ENCODE results near the gene AOC3. TPM values are rescaled to one million over a fixed set of nuclear protein-coding genes. Genes with fewer than 3 reads are reported as not detected.
"Not testable (repeated sequence)": the region's sequence is repeated elsewhere in the genome, so short reads cannot be mapped to it uniquely, and the experiment has no call there.

The AOC3 gene
- polyA plus RNA-seq, 1 of the 3 experiments (the other 2 are of a cell fraction): 0.03 TPM

DNA sequence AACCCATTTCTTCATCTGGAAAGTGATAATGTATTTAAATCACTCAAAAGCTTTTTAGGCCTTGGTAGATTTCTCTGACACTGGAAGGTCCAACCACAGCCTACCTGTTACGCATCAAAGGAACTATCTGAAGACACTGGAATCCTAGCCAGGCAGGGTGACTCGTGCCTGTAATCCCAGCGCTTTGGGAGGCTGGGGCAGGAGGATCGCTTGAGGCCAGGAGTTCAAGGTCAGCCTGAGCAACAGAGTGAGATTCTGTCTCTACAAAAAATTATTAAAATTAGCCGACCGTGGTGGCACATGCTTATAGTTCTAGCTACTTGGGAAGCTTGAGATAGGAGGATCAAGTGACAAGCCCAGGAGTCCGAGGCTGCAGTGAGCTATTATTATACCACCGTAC lies 31.2 kb downstream of the AOC3 start:
- no peak for DNase-seq
- Histone ChIP-seq H3K79me2 (ENCODE audit: insufficient read depth) (no peaks in the 10 kb centered on the region), H3K4me3 (ENCODE audit: low read depth in 2 of 2, low read length in 1 of 2) (no peak overlapping the region), H3K27me3 (ENCODE audit: insufficient read depth) (peaks cover 20% of the 10 kb centered on the region), H3K9me2 (no peaks in the 10 kb centered on the region), H3K36me3 (replicated peaks in 1 of 2; ENCODE audit: control insufficient read depth in 1 of 2, insufficient read depth in 2 of 2, low read length in 1 of 2) (no peaks in the 10 kb centered on the region), H3F3A (replicated peaks; ENCODE audit: insufficient read depth) (no peaks in the 10 kb centered on the region), H2AFZ (ENCODE audit: low read depth) (no peak overlapping the region), H4K20me1 (ENCODE audit: insufficient read depth) (no peaks in the 10 kb centered on the region), H3K27ac (ENCODE audit: low read depth in 2 of 2, low read length in 1 of 2) (no peak overlapping the region), H3K9ac (no peak overlapping the region), H3K4me2 (no peak overlapping the region), H3K4me1 (ENCODE audit: control insufficient read depth in 1 of 2, insufficient read depth in 2 of 2, low read depth in 1 of 2, low read length in 1 of 2) (no peaks in the 10 kb centered on the region), H3K9me3 (no peaks in the 10 kb centered on the region)
- ChIA-PET POLR2A (no interaction called here), CTCF (no interaction called here)
- TF ChIP-seq IRF3 (IDR thresholded peaks at IDR 0.05; ENCODE audit: low read depth, low read length): no peak
- 67% methylated on average over 8 of the region's 8 CpGs for WGBS (ENCODE audit: low lambda C conversion rate)

GRCh38 chr17:42883802-42884558 lies 33.0 kb downstream of the AOC3 start:
- no peak overlapping the region for H3K4me3 ChIP-seq (ENCODE audit: low read depth in 2 of 2, low read length in 1 of 2)
- 55% methylated on average over 7 of the region's 7 CpGs for WGBS (ENCODE audit: low lambda C conversion rate)
- H3K27ac ChIP-seq (ENCODE audit: low read depth in 2 of 2, low read length in 1 of 2): no peak overlapping the region
- H3K9me3 ChIP-seq: no peaks in the 10 kb centered on the region
- no peaks in the 10 kb centered on the region for H3K4me1 ChIP-seq (ENCODE audit: control insufficient read depth in 1 of 2, insufficient read depth in 2 of 2, low read depth in 1 of 2, low read length in 1 of 2)
- no peaks in the 10 kb centered on the region for H3K36me3 ChIP-seq (replicated peaks in 1 of 2; ENCODE audit: control insufficient read depth in 1 of 2, insufficient read depth in 2 of 2, low read length in 1 of 2)
- peaks cover 4% of the 10 kb centered on the region; the same call in 1 of the 2 replicates for H3K27me3 ChIP-seq (ENCODE audit: insufficient read depth)
- ChIA-PET CTCF (no interaction called here), POLR2A (interaction anchor here (0.7 kb wide), 1 partner anchor 287 kb away, joined by 3 read pairs; no protein-coding TSS in a partner anchor)
- no peak overlapping the region for H3K9ac ChIP-seq
- H2AFZ ChIP-seq (ENCODE audit: low read depth): no peak overlapping the region
- no peaks in the 10 kb centered on the region for H3K9me2 ChIP-seq
- TF ChIP-seq ELF1 (IDR thresholded peaks at IDR 0.05) (no peak), RFX5 (IDR thresholded peaks at IDR 0.05; ENCODE audit: low read length) (no peak), RAD21 (IDR thresholded peaks at IDR 0.05; ENCODE audit: low read length) (no peak), RXRA (IDR thresholded peaks at IDR 0.05; ENCODE audit: borderline replicate concordance, low read depth) (no peak), MEF2A (IDR thresholded peaks at IDR 0.05; ENCODE audit: borderline replicate concordance, low read depth) (no peak), IRF3 (IDR thresholded peaks at IDR 0.05; ENCODE audit: low read depth, low read length) (no peak), FOSL2 (IDR thresholded peaks at IDR 0.05; ENCODE audit: borderline replicate concordance, low read depth) (no peak), GABPA (IDR thresholded peaks at IDR 0.05; ENCODE audit: low read depth) (no peak), PBX3 (IDR thresholded peaks at IDR 0.05) (no peak), ZBTB33 (IDR thresholded peaks at IDR 0.05; ENCODE audit: borderline replicate concordance, low read depth) (no peak), JUND (IDR thresholded peaks at IDR 0.05) (no peak), GATA2 (CRISPR knock-in tag; IDR thresholded peaks at IDR 0.05) (no peak), MAX (IDR thresholded peaks at IDR 0.05; ENCODE audit: low read depth) (no peak), YY1 (IDR thresholded peaks at IDR 0.05; ENCODE audit: low read depth) (no peak)
- TF ChIP-seq, protein P1, sequence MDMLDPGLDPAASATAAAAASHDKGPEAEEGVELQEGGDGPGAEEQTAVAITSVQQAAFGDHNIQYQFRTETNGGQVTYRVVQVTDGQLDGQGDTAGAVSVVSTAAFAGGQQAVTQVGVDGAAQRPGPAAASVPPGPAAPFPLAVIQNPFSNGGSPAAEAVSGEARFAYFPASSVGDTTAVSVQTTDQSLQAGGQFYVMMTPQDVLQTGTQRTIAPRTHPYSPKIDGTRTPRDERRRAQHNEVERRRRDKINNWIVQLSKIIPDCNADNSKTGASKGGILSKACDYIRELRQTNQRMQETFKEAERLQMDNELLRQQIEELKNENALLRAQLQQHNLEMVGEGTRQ (IDR thresholded peaks at IDR 0.05; ENCODE audit: borderline replicate concordance, low read depth, low read length): no peak
- H3K79me2 ChIP-seq (ENCODE audit: insufficient read depth): no peaks in the 10 kb centered on the region
- DNase-seq: no peak
- no peaks in the 10 kb centered on the region for H4K20me1 ChIP-seq (ENCODE audit: insufficient read depth)
- H3K4me2 ChIP-seq: no peak overlapping the region
- no peaks in the 10 kb centered on the region for H3F3A ChIP-seq (replicated peaks; ENCODE audit: insufficient read depth)

DNA sequence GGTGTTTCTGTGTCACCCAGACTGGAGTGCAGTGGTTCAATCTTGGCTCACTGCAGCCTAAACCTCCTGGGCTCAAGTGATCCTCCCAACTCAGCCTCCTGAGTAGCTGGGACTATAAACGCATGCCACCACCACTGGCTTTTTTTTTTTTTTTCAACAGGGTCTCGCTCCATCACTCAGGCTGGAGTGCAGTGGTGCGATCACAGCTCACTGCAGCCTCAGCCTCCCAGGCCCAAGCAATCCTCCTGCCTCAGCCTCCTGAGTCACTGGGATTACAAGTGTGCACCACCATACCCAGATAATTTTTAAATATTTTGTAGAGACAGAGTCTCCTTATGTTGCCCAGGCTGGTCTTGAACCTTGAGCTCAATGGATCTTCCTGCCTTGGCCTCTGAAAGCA lies 34.8 kb downstream of the AOC3 start:
- H3K4me1 ChIP-seq (ENCODE audit: control insufficient read depth in 1 of 2, insufficient read depth in 2 of 2, low read depth in 1 of 2, low read length in 1 of 2); H2AFZ ChIP-seq (ENCODE audit: low read depth); H3K27me3 ChIP-seq (ENCODE audit: insufficient read depth); H3K79me2 ChIP-seq (ENCODE audit: insufficient read depth); H3K9me3 ChIP-seq; CTCF ChIA-PET; H3K4me2 ChIP-seq; DNase-seq; H4K20me1 ChIP-seq (ENCODE audit: insufficient read depth); H3K4me3 ChIP-seq (ENCODE audit: low read depth in 2 of 2, low read length in 1 of 2); H3K9me2 ChIP-seq; H3K27ac ChIP-seq (ENCODE audit: low read depth in 2 of 2, low read length in 1 of 2); H3K36me3 ChIP-seq (replicated peaks in 1 of 2; ENCODE audit: control insufficient read depth in 1 of 2, insufficient read depth in 2 of 2, low read length in 1 of 2); H3K9ac ChIP-seq; H3F3A ChIP-seq (replicated peaks; ENCODE audit: insufficient read depth): not testable (repeated sequence)
- WGBS (ENCODE audit: low lambda C conversion rate): 85% methylated on average over 3 of the region's 3 CpGs
- POLR2A ChIA-PET: interaction anchor here (0.7 kb wide), 1 partner anchor 31 kb away, joined by 5 read pairs; no protein-coding TSS in a partner anchor
